ENCODE results near the gene DNAJB9. TPM values are rescaled to one million over a fixed set of nuclear protein-coding genes. Genes with fewer than 3 reads are reported as not detected.

The DNAJB9 gene
- polyA plus RNA-seq, 2 of the 4 experiments (the other 2 are of a cell fraction), result 14.8 to 16.2 TPM

- TF ChIP-seq POLR2A (IDR thresholded peaks at IDR 0.05; ENCODE audit: low read length) (no peak), MAZ (IDR thresholded peaks at IDR 0.05; ENCODE audit: borderline replicate concordance, low read depth, low read length) (no peak), HOXB5 (CRISPR knock-in tag; IDR thresholded peaks at IDR 0.05) (no peak), MYC (IDR thresholded peaks at IDR 0.05; ENCODE audit: borderline replicate concordance, low read length) (no peak)
- TF ChIP-seq, protein P1, sequence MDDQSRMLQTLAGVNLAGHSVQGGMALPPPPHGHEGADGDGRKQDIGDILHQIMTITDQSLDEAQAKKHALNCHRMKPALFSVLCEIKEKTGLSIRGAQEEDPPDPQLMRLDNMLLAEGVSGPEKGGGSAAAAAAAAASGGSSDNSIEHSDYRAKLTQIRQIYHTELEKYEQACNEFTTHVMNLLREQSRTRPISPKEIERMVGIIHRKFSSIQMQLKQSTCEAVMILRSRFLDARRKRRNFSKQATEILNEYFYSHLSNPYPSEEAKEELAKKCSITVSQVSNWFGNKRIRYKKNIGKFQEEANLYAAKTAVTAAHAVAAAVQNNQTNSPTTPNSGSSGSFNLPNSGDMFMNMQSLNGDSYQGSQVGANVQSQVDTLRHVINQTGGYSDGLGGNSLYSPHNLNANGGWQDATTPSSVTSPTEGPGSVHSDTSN (IDR thresholded peaks at IDR 0.05), result no peak
- CTCF ChIA-PET, result no interaction called here
- H3K4me1 ChIP-seq, result peaks cover 10% of the 10 kb centered on the region; the same call in 2 of the 3 replicates
- no peak overlapping the region for H3K4me2 ChIP-seq
- no peak for FAIRE-seq
- DNase-seq (ENCODE audit: low read depth in 1 of 2, low spot score in 1 of 2), result no peak
- POLR2A ChIA-PET, result no interaction called here
- no peak overlapping the region for H3K4me3 ChIP-seq
- ATAC-seq, result no peak
- no peak overlapping the region for H3K27ac ChIP-seq
- peaks cover 8% of the 10 kb centered on the region; the same call in 1 of the 3 replicates for H3K9me3 ChIP-seq
- WGBS (ENCODE audit: missing lambda C conversion rate), result 88% methylated on average over 2 of the region's 2 CpGs
Measured at GRCh38 chr7:108575156-108575555, 5.5 kb downstream of the DNAJB9 start.

DNA sequence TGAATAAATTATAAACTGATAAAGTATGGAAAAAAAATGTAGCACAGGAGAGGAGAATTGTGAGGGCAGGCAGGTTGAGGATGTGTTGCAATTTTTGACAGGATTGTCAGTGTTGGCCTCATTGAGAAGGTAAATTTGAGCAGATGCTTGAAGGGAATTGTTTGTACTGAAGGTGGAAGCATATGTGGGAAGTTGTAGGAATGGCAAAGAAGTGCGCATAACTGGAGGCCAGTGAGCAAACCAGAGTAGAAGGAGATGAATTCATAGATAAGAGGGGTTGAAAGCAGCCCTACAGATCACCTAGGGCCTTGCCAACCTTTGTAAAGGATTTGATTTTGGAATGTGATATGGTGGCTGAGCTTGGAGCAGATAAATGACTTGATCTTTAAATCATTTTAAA, 6.4 kb downstream of the DNAJB9 start:
- Histone ChIP-seq H3K9me3 (peaks cover 8% of the 10 kb centered on the region; the same call in 1 of the 3 replicates), H3K4me1 (peaks cover 8% of the 10 kb centered on the region; the same call in 2 of the 3 replicates), H3K27ac (no peak overlapping the region), H3K4me2 (no peak overlapping the region), H3K4me3 (no peak overlapping the region)
- CTCF ChIA-PET, result no interaction called here
- POLR2A ChIA-PET, result no interaction called here
- ATAC-seq (no peak), DNase-seq (ENCODE audit: low read depth in 1 of 2, low spot score in 1 of 2) (no peak), FAIRE-seq (no peak)
- WGBS (ENCODE audit: missing lambda C conversion rate), result 90% methylated on average over 1 of the region's 1 CpG
- TF ChIP-seq FOXS1 (CRISPR knock-in tag; IDR thresholded peaks at IDR 0.05) (no peak), JUNB (IDR thresholded peaks at IDR 0.05) (no peak), HEYL (CRISPR knock-in tag; IDR thresholded peaks at IDR 0.05) (no peak), HOXB5 (CRISPR knock-in tag; IDR thresholded peaks at IDR 0.05) (no peak), BHLHE40 (IDR thresholded peaks at IDR 0.05; ENCODE audit: low read depth, low read length) (no peak), PHF8 (IDR thresholded peaks at IDR 0.05; ENCODE audit: borderline replicate concordance, low read depth) (no peak), ELK1 (IDR thresholded peaks at IDR 0.05; ENCODE audit: low read depth, low read length) (no peak), POLR2A (IDR thresholded peaks at IDR 0.05; ENCODE audit: low read length) (no peak), MAZ (IDR thresholded peaks at IDR 0.05; ENCODE audit: borderline replicate concordance, low read depth, low read length) (no peak), NFE2L2 (conservative IDR thresholded peaks at IDR 0.05; ENCODE audit: low read length) (no peak)
- TF ChIP-seq, protein P1 (IDR thresholded peaks at IDR 0.05), result no peak
- TF ChIP-seq, protein P2, sequence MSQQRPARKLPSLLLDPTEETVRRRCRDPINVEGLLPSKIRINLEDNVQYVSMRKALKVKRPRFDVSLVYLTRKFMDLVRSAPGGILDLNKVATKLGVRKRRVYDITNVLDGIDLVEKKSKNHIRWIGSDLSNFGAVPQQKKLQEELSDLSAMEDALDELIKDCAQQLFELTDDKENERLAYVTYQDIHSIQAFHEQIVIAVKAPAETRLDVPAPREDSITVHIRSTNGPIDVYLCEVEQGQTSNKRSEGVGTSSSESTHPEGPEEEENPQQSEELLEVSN (IDR thresholded peaks at IDR 0.05; ENCODE audit: borderline replicate concordance, low read depth), result no peak

- DNase-seq (ENCODE audit: low read depth in 1 of 2, low spot score in 1 of 2), result no peak
- TF ChIP-seq ZNF302 (CRISPR knock-in tag; IDR thresholded peaks at IDR 0.05) (no peak), RNF2 (IDR thresholded peaks at IDR 0.05; ENCODE audit: borderline replicate concordance, low read depth) (no peak), CBX2 (IDR thresholded peaks at IDR 0.05; ENCODE audit: borderline replicate concordance, low read depth) (no peak), MAZ (IDR thresholded peaks at IDR 0.05; ENCODE audit: borderline replicate concordance, low read depth, low read length) (no peak), POLR2A (IDR thresholded peaks at IDR 0.05; ENCODE audit: low read length) (no peak), RCOR1 (IDR thresholded peaks at IDR 0.05; ENCODE audit: low read depth, low read length) (no peak), RFX5 (IDR thresholded peaks at IDR 0.05) (no peak)
- 94% methylated on average over 7 of the region's 7 CpGs for WGBS (ENCODE audit: missing lambda C conversion rate)
- Histone ChIP-seq H3K27ac (no peak overlapping the region), H3K4me3 (no peak overlapping the region), H3K9me3 (peaks cover 8% of the 10 kb centered on the region; the same call in 1 of the 3 replicates), H3K4me2 (no peak overlapping the region), H3K4me1 (0 out of 3 replicates have a peak, but pooled peaks cover 5% of the 10 kb centered on the region)
- no peak for FAIRE-seq
- ChIA-PET CTCF (no interaction called here), POLR2A (interaction anchor here (1.2 kb wide), 1 partner anchor 9 kb away, joined by 5 read pairs; the partner anchor contains the start of genes DNAJB9 and THAP5)
- ATAC-seq, result no peak
Measured at GRCh38 chr7:108578937-108579336, 9.3 kb downstream of the DNAJB9 start.
